NCI-H524 (cell line): Measurements from ENCODE around the gene GJC1.

Source experiments
- DNase-seq, 2 experiments: peaks; one replicate each; lab custom pipeline; 2025; lab: John Stamatoyannopoulos, UW

GJC1 gene

GRCh38 chr17:44829523-44830358 lies at the start of gene GJC1:
GJC1 (minus strand) TSS chr17:44830287; CDS start chr17:44805817, 24,470 bp downstream.
- DNase-seq: peak; percentile 41 to 60

GRCh38 chr17:44879376-44879775 lies 49.3 kb upstream of the GJC1 start:
- DNase-seq: no peak

DNA sequence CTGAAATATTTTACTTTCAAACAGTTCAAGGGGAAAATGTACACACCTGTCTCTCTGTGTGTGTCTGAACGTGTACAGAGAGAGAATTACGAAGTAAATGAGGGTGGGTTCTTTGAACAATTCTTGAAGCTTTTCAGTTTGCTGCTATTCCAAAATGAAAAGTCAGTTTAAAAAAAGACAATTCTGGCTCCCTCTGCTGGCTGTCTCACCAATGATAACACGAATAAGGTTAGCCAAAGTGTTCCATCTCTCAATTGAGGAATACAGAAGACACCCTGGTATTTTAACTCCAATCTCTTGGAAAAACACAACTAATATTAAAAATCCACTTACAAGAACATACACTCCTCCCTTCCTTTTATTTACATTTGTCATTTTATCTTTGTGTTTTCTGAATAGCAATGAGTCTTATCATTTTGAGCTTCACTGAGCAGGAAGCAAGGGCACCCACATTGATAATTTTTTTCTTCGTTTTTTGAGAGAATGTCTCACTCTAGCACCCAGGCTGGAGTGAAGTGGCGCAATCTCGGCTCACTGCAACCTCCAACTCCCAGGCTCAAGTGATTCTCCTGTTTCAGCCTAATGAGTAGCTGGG lies 48.6 kb upstream of the GJC1 start:
- peak in 1 of 2 experiments; percentile 62 for DNase-seq

GRCh38 chr17:44877121-44877520 lies 47.0 kb upstream of the GJC1 start:
- DNase-seq: no peak

- DNase-seq: no peak
Measured at GRCh38 chr17:44875761-44876160, 45.7 kb upstream of the GJC1 start.

GRCh38 chr17:44872131-44872768 lies 42.2 kb upstream of the GJC1 start:
- DNase-seq: no peak

GRCh38 chr17:44871556-44871955 lies 41.5 kb upstream of the GJC1 start:
- no peak for DNase-seq

- no peak for DNase-seq
Measured at GRCh38 chr17:44867841-44868240, 37.8 kb upstream of the GJC1 start.

DNA sequence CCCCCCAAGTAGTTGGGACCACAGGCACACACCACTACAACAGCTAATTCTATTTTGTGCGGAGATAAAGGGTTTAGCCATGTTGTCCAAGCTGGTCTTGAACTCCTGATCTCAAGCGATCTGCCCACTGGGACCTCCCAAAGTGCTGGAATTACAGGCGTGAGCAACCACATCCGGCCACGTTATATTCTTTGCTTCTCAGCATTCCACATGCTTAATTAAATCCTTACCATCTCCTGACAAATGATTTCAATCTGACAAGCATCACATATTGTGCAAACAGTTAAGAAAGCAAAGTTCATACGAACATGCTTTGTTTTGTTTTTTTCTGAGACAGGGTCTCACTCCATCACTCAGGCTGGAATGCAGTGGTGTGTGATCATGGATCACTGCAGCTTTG lies 35.8 kb upstream of the GJC1 start:
- DNase-seq: no peak

GRCh38 chr17:44865231-44865660 lies 35.2 kb upstream of the GJC1 start:
- peak; percentile 30 to 79 for DNase-seq

- no peak for DNase-seq
Measured at GRCh38 chr17:44864831-44865230, 34.7 kb upstream of the GJC1 start.

- no peak for DNase-seq
Measured at GRCh38 chr17:44863061-44863918, 33.2 kb upstream of the GJC1 start.

DNA sequence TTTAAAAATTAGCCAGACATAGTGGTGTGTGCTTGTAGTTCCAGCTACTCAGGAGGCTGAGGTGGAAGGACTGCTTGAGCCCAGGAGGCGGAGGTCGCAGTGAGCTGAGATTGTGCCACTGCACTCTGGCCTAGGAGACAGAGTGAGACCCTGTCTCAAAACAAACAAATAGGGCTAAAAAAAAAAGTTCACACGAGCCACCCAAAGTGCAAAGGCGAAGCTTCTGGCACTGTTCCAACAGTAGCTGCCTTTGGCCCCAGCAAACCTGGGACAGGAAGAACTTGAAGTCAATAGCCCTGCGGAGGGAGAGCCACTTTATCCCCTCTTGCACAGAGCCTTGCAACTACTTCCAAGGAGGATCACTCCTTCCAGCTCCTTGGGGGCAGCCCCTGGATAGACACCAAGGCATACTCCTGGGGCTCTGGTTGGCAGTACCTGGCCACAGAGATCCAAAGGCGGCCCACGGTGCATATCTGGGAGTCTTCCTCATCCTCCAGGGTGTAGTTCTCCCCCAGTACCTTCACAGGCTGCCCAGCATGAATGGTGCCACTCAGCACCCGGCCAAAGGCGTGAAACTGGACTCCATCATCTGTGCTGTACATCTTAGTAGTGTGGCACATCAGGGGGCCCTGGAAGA lies 32.3 kb upstream of the GJC1 start:
- no peak for DNase-seq

DNA sequence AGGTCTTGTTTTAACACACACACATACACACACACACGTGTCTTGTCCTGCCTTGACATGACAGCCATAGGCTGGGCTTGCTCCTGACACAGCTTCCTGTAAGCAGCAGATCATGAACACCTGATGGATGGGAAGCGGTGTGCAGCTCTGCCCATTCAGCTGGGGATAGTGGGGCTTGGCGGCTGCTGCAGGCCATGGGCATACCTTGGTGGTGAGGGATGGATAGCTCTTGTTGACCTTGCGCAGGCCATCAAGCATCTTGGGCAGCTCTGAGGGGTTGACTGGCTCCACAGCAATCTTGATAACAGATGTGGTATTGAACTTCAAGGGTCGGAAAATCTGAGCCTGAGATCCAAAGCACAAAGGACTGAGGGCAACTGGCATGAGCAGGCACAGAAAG lies 29.6 kb upstream of the GJC1 start:
- no peak for DNase-seq

- DNase-seq: peak; percentile 89 to 96
Measured at GRCh38 chr17:44854192-44854591, 24.1 kb upstream of the GJC1 start.

DNA sequence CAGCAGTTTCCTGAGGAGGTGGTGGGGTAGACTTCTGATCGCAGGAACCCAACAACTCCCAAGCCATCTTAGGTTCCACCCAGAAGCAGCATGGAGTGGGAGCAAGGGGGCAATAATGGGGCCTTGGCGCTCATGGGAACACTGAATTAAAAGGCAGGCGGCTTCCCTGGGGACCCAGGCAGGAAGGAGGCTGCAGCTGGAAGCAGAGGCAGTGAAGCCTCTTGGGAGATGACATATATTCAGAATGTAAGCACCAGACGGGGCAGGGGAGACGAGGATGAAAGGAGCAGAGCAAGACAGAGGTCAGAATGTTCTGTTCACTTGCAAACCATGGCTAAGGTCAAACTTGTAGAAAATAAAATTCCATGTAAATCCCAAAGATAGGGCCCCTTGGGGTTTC lies 20.5 kb upstream of the GJC1 start:
- no peak for DNase-seq

DNA sequence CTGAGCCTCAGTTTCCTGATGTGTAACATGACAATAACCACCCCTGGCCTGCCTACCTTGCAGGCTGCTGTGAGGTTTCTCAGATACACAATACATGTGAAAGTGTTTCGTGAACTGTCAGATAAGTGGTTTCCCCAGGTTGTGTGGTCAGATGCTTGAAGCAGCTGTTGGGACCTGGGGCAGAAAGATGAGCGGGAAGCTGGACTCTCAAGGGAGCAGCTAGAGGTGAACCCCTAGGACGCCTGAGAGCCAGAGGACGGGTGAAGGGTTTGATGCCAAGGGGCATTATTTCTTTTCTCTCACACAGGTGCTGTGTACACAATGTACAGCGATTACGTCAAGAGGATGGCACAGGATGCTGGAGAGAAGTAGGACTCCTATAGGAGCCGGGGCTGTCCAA lies 19.9 kb upstream of the GJC1 start:
- DNase-seq: no peak

- no peak for DNase-seq
Measured at GRCh38 chr17:44848961-44849489, 18.9 kb upstream of the GJC1 start.

DNA sequence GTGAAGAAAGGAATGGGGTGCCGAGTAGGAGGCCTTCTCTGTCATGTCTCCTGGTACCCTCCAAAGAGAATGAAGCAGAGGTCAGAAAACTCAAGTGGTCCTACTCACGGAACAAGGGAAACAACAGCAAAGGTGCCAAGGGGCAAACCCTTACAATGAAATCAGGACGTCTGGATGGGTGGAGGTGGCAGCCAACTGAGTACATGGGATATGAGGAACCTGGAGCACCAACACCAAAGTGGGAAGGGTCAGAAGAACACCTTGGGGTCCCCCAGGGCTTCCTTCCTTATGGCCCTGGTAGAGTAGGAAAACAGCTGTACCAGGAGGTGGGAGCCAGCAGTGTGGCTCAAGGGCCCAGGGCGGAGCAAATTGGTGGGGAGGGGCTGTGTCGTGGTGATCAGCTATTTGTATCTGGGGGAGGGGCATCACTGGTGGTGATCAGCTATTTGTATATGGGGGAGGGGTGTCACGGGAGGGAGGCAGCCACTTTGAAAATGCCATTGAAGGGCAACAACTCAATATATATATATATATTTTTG lies 18.2 kb upstream of the GJC1 start:
- no peak for DNase-seq

- DNase-seq: peak; percentile 24 to 71
Measured at GRCh38 chr17:44847586-44847985, 17.5 kb upstream of the GJC1 start, which contains the start of gene HIGD1B. HIGD1B (plus strand) TSS chr17:44847883; CDS start chr17:44848153, 270 bp downstream.

- DNase-seq: no peak
Measured at GRCh38 chr17:44846206-44846605, 16.1 kb upstream of the GJC1 start.
